AG09319 (cell line): ENCODE measurements around the gene OR1N2.
"Not testable (repeated sequence)": the region's sequence is repeated elsewhere in the genome, so short reads cannot be mapped to it uniquely, and the experiment has no call there.

Experiments
- DNase-seq: peaks from one replicate; pipeline ENCODE4 v3.0.0-alpha.2; 2010; ENCODE audit warnings: low read depth; ENCODE audit errors: extremely low read depth
- CTCF ChIP-seq: IDR thresholded peaks from 2 replicates; pipeline ENCODE4 v1.5.1; 2011; ENCODE audit warnings: low read depth, mild to moderate bottlenecking, inconsistent platforms, low read length, moderate library complexity

The OR1N2 gene

GRCh38 chr9:122527193-122527592 lies 25.7 kb upstream of the OR1N2 start, which contains the start of gene OR1N1:
TSS of gene OR1N1 (minus strand) at chr9:122527293. CDS start at chr9:122527293, 0 bp downstream.
- DNase-seq, result no peak
- TF ChIP-seq CTCF, result no peak

- not testable (repeated sequence) for DNase-seq
Observed at GRCh38 chr9:122531157-122531556, 21.8 kb upstream of the OR1N2 start.

GRCh38 chr9:122536134-122536533 lies 16.8 kb upstream of the OR1N2 start:
- DNase-seq, result no peak
- no peak for TF ChIP-seq CTCF

- DNase-seq, result not testable (repeated sequence)
Observed at GRCh38 chr9:122537066-122537465, 15.8 kb upstream of the OR1N2 start.

- no peak for TF ChIP-seq CTCF
- no peak for DNase-seq
Observed at GRCh38 chr9:122538757-122539156, 14.2 kb upstream of the OR1N2 start.

- no peak for TF ChIP-seq CTCF
- DNase-seq, result no peak
Observed at GRCh38 chr9:122546196-122546595, 6.7 kb upstream of the OR1N2 start.

- no peak for TF ChIP-seq CTCF
- no peak for DNase-seq
Observed at GRCh38 chr9:122551371-122551770, 1.5 kb upstream of the OR1N2 start.

GRCh38 chr9:122561446-122561845 lies 8.5 kb downstream of the OR1N2 start:
- no peak for TF ChIP-seq CTCF
- no peak for DNase-seq
